Smooth muscle cell (in vitro differentiated cells): ENCODE results near the gene INO80. TPM values are rescaled to one million over a fixed set of nuclear protein-coding genes. Genes with fewer than 3 reads are reported as not detected.

ENCODE experiments used
- DNase-seq: peaks from one replicate; lab custom pipeline; 2025; ENCODE audit not compliant: unreplicated experiment; lab: John Stamatoyannopoulos, UW
- H2AFZ ChIP-seq: fragments of 200-600 bp; sonication (generic); 2 replicates; pipeline ENCODE4 v1.6.0; 2016; ENCODE audit warnings: antibody characterized with exemption, low read depth, mild to moderate bottlenecking
- H3F3A ChIP-seq: fragments of 200-600 bp; sonication (generic); 2 replicates; pipeline ENCODE4 v1.6.0; 2017; ENCODE audit warnings: antibody characterized with exemption, low read depth
- H3K27ac ChIP-seq: fragments of 200-600 bp; sonication (generic); 2 replicates; pipeline ENCODE4 v1.5.1; 2016; ENCODE audit warnings: low read depth, mild to moderate bottlenecking
- H3K27me3 ChIP-seq: fragments of 200-600 bp; sonication (generic); 2 replicates; pipeline ENCODE4 v1.6.1; 2016; ENCODE audit warnings: low read depth, mild to moderate bottlenecking
- H3K36me3 ChIP-seq: fragments of 200-600 bp; sonication (generic); 2 replicates; pipeline ENCODE4 v1.5.1; 2016; ENCODE audit warnings: low read depth
- H3K4me1 ChIP-seq: fragments of 200-600 bp; sonication (generic); 2 replicates; pipeline ENCODE4 v1.5.1; 2016; ENCODE audit warnings: low read depth
- H3K4me2 ChIP-seq: fragments of 200-600 bp; sonication (generic); 2 replicates; pipeline ENCODE4 v1.6.0; 2016; ENCODE audit warnings: mild to moderate bottlenecking
- H3K4me3 ChIP-seq: fragments of 200-600 bp; sonication (generic); 2 replicates; pipeline ENCODE4 v1.5.1; 2016; ENCODE audit warnings: mild to moderate bottlenecking
- H3K79me2 ChIP-seq: fragments of 200-600 bp; sonication (generic); 2 replicates; pipeline ENCODE4 v1.6.0; 2016; ENCODE audit warnings: low read depth, mild to moderate bottlenecking
- H3K9ac ChIP-seq: fragments of 200-600 bp; sonication (generic); 2 replicates; pipeline ENCODE4 v1.6.0; 2016; ENCODE audit warnings: low read depth
- H3K9me3 ChIP-seq: fragments of 200-600 bp; sonication (generic); replicated peaks from 2 replicates; pipeline ENCODE4 v1.5.1; 2016; ENCODE audit warnings: low read depth
- H4K20me1 ChIP-seq: fragments of 200-600 bp; sonication (generic); 2 replicates; pipeline ENCODE4 v1.6.0; 2016; ENCODE audit warnings: low read depth
- CTCF ChIP-seq: fragments of 200-600 bp; sonication (generic); IDR thresholded peaks from 2 replicates; pipeline ENCODE4 v1.5.1; 2017; ENCODE audit warnings: borderline replicate concordance, mild to moderate bottlenecking, antibody characterized with exemption; ENCODE audit not compliant: insufficient read depth, poor library complexity, severe bottlenecking
- WGBS: methylation state at CpG from one replicate; pipeline ENCODE4 v1.1.7; 2016; ENCODE audit warnings: low lambda C conversion rate; 5-methylcytosine and 5-hydroxymethylcytosine counted together
- polyA plus RNA-seq: library from polyadenylated mRNA; unstranded; fragments of >200 nt; fragmentation: Nextera tagmentation; extraction: Ambion mirVana; gene quantifications from 2 replicates; pipeline ENCODE4 v1.2.1, GENCODE V29; 2016
- total RNA-seq: library from RNA; depleted of rRNA; stranded (reverse); fragments of >200 nt; gene quantifications from 2 replicates; pipeline ENCODE4 v1.2.3, GENCODE V29; 2014

Gene INO80
- total and polyA plus RNA-seq, 2 experiments from 2014 or later: 4.4 to 8.3 TPM

GRCh38 chr15:41020829-41021228, 95.3 kb downstream of the INO80 start:
- H3K4me2 ChIP-seq: no peak overlapping the region
- peaks cover 6% of the 10 kb centered on the region for H3F3A ChIP-seq
- H4K20me1 ChIP-seq: peaks cover 8% of the 10 kb centered on the region
- no peaks in the 10 kb centered on the region for H3K4me1 ChIP-seq
- peaks cover 3% of the 10 kb centered on the region for H3K36me3 ChIP-seq
- no peaks in the 10 kb centered on the region for H3K27me3 ChIP-seq
- 91% methylated on average over 6 of the region's 6 CpGs for WGBS
- H3K79me2 ChIP-seq: no peaks in the 10 kb centered on the region
- H3K27ac ChIP-seq: no peak overlapping the region
- no peaks in the 10 kb centered on the region for H3K9me3 ChIP-seq
- TF ChIP-seq CTCF: no peak
- no peak overlapping the region for H3K9ac ChIP-seq
- H3K4me3 ChIP-seq: no peak overlapping the region
- DNase-seq: no peak
- H2AFZ ChIP-seq: no peak overlapping the region

- no peak overlapping the region for H3K27ac ChIP-seq
- 80% methylated on average over 4 of the region's 4 CpGs for WGBS
- H3K9ac ChIP-seq: no peak overlapping the region
- H3K4me1 ChIP-seq: no peaks in the 10 kb centered on the region
- no peak overlapping the region for H3K4me2 ChIP-seq
- no peaks in the 10 kb centered on the region for H3K27me3 ChIP-seq
- no peaks in the 10 kb centered on the region for H3K9me3 ChIP-seq
- H3K4me3 ChIP-seq: no peak overlapping the region
- TF ChIP-seq CTCF: no peak
- no peaks in the 10 kb centered on the region for H3K79me2 ChIP-seq
- peaks cover 6% of the 10 kb centered on the region for H3F3A ChIP-seq
- H3K36me3 ChIP-seq: peaks cover 3% of the 10 kb centered on the region
- no peak for DNase-seq
- peaks cover 8% of the 10 kb centered on the region for H4K20me1 ChIP-seq
- H2AFZ ChIP-seq: no peak overlapping the region
Observed at GRCh38 chr15:41020311-41020710, 95.8 kb downstream of the INO80 start.

- Histone ChIP-seq H3K4me2 (no peak overlapping the region), H3K36me3 (peaks cover 3% of the 10 kb centered on the region), H3K4me1 (no peaks in the 10 kb centered on the region), H3K4me3 (no peak overlapping the region), H2AFZ (no peak overlapping the region), H3K9ac (no peak overlapping the region), H3K27me3 (no peaks in the 10 kb centered on the region), H3K9me3 (no peaks in the 10 kb centered on the region), H3F3A (peaks cover 6% of the 10 kb centered on the region), H3K27ac (no peak overlapping the region), H3K79me2 (no peaks in the 10 kb centered on the region), H4K20me1 (peaks cover 8% of the 10 kb centered on the region)
- WGBS: 68% methylated on average over 5 of the region's 5 CpGs
- no peak for DNase-seq
- no peak for TF ChIP-seq CTCF
Observed at GRCh38 chr15:41019174-41019573, 96.9 kb downstream of the INO80 start.

GRCh38 chr15:41018534-41018933, 97.5 kb downstream of the INO80 start:
- no peak overlapping the region for H3K4me3 ChIP-seq
- H3K27me3 ChIP-seq: no peaks in the 10 kb centered on the region
- WGBS: 82% methylated on average over 1 of the region's 1 CpG
- no peaks in the 10 kb centered on the region for H3K9me3 ChIP-seq
- no peaks in the 10 kb centered on the region for H3K4me1 ChIP-seq
- peak overlapping the region; percentile 34 for H3K27ac ChIP-seq
- no peak for DNase-seq
- no peak overlapping the region for H2AFZ ChIP-seq
- peak; percentile 20 for TF ChIP-seq CTCF
- peaks cover 8% of the 10 kb centered on the region for H4K20me1 ChIP-seq
- no peaks in the 10 kb centered on the region for H3K79me2 ChIP-seq
- peaks cover 3% of the 10 kb centered on the region for H3K36me3 ChIP-seq
- H3K9ac ChIP-seq: no peak overlapping the region
- H3K4me2 ChIP-seq: no peak overlapping the region
- H3F3A ChIP-seq: peaks cover 6% of the 10 kb centered on the region
